AG20443 (cell line): ENCODE measurements around the gene UCP2.

Experiments used
- DNase-seq: peaks from one replicate; pipeline ENCODE4 v3.0.0; 2012; ENCODE audit warnings: low spot score, mixed read lengths

UCP2 gene, protein sequence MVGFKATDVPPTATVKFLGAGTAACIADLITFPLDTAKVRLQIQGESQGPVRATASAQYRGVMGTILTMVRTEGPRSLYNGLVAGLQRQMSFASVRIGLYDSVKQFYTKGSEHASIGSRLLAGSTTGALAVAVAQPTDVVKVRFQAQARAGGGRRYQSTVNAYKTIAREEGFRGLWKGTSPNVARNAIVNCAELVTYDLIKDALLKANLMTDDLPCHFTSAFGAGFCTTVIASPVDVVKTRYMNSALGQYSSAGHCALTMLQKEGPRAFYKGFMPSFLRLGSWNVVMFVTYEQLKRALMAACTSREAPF

DNA sequence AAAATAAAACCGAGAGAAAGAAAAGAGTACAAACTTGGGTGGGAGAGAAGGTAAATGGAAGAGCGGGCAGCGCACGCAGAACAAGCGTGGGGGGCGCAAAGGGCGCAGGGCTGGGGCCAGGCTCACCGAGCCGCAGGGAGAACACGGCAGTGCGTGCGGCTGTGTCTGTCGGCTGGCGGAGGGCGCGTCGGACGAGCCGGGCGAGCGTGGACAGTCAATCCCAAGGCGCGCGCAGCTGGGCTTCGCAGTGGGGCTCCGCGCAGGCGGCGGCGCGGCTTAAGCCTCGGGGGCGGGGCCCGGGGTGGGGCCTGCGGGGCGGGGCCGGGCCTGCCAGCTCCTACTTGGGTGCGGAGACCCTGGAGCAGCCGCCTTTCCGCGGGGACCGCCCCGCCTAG lies at the start of gene UCP2:
UCP2 (minus strand) TSS at position 249 of the 395 bp plus-strand sequence. CDS start 4,465 bp downstream, outside the sequence.
- DNase-seq: peak; percentile 92

DNA sequence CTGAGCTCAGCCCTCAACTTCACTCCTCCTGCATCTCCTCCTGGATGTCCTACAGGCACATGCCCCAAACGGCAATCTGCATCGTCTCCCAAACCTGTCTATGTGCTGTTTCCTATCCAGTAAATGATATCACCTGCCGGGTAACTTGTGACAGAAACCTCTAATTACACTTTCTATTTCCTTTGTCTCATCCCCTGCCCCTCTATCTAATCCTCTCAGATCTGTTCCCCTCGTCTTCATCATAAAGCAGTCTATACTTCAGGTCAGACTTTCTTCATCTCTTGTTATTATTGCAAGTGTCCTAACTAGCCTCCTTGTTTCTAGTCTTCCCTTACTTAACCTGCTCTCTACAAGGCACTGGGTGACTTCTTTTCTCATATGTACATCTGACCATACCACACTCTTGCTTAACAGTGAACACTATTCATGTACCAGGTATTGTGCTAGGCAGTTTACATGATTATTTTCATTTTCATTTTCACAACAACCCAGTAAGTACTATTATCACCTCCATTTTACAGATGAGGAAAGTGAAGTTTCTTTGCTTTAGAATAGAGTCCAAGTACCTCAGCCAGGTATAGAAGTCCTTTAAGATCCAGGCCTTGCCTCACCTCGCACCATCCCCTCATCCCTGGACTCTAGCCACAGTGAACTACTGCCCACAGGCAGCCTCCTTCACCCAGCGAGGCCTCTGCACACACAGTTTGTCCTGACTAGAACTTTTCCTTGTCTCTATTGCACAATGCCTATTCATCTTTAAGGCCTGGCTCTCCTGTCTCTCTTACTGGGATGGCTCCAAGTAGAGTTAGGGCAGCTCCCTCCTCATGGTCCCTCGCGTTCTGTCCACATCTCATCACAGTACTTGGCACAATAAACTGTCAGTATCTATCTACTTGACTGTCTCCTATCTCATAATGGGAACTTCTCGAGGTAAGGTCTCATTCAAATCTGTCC lies 48.4 kb upstream of the UCP2 start:
- no peak for DNase-seq

- DNase-seq: peak; percentile 39
Measured at GRCh38 chr11:74025467-74026166, 43.0 kb upstream of the UCP2 start.

DNA sequence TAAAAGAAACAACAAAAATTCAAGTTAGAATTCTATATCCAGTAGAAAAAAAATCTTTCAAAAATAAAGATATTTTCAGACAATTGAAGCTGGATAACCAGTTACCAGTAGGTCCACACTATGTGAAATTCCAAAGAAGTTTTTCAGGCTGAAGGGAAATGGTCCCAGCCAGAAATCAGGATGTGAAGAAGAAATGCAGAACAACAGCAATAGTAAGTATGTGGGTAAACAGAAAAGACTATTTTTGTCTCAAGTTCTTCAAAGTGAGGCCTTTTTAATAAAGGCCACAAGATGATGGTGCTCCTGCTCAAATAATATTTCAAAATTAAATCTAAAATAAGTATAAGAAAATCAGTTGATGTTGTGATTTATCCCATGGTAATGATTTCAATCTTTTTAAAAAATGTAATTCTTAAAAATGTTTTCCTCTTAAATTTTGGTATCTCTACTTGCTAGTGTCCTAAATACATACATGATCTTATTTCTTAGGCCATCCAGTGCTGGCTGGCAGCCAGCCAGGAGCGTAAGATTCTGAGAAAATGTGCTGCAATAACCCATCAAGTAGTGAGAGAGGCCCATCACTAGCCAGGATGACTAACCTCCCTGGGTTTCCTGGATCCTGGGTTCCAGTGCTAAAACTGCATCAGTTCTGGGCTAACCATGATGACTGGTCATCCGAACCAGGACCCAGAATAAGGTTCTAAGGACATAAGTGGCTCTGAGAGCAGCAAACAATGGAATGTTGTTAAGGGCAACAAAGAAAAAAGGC lies 41.8 kb upstream of the UCP2 start:
- peak; percentile 73 for DNase-seq

- DNase-seq: no peak
Measured at GRCh38 chr11:74023276-74023675, 40.6 kb upstream of the UCP2 start.

GRCh38 chr11:74022546-74022945 lies 39.9 kb upstream of the UCP2 start:
- no peak for DNase-seq

GRCh38 chr11:74021998-74022397 lies 39.4 kb upstream of the UCP2 start:
- no peak for DNase-seq

GRCh38 chr11:74020539-74020938 lies 37.9 kb upstream of the UCP2 start:
- DNase-seq: no peak

GRCh38 chr11:74019860-74020259 lies 37.2 kb upstream of the UCP2 start:
- no peak for DNase-seq

DNA sequence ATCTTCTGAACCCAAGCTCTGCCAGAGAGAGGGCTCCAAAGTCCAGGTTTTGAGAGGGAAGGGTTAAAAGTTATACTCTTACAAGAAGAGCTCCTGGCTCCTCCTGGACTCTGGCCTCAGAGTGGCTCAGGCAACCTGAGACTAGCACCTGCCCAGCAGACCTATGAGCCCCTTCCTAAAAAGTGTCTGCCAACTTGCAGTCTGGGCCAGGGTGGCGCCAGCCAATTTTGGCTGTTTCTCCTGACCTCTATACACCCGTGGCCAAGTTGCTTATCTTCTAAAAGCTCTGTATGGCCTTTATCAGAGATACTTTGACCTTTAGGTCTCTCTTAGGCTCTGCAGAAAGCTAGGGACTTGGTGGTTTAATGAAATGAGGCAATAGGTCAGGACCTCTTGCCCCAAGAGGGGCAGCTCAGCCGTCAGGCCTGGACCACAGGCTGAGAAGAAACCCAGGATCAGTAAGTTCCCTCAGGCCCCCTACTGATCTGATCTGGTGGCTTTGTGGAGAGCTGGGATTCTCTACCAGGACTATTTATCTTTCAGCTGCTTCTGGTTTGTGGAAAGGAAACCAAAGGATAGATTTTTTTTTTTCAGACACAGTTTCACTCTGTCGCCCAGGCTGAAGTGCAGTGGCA lies 36.6 kb upstream of the UCP2 start:
- DNase-seq: no peak

DNA sequence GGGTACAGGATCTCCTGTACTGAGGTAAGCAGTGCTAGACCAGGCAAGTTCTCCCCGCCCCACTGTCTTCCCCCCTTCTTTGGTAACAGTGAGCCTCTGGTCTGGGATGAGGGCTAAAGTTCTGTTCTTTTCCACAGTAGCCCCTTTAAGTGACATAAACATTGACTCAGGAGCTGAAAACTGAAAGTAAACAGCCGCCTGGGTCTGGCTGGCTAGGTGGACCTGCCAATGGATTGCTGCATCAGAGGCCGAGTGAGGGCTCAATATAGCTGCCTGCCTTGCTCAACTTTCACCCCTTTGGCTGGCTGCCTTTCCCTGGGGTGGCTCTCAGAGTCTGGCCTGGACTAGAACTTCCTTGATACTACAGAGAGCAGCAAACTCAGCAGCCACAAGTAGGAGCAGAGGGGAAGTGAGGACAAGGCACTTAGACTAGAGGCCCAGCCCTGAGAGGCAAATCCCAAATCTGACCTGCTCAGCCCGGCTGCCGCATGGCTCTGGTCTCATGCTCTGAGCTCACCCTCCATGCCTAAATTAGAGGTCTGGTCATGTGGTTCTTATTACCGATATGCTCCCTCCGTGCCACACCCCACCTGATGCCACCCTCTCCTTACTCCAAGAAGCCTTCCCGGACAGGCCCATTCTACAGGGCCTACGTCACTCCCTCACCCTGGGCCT lies 35.8 kb upstream of the UCP2 start:
- DNase-seq: peak; percentile 91

DNA sequence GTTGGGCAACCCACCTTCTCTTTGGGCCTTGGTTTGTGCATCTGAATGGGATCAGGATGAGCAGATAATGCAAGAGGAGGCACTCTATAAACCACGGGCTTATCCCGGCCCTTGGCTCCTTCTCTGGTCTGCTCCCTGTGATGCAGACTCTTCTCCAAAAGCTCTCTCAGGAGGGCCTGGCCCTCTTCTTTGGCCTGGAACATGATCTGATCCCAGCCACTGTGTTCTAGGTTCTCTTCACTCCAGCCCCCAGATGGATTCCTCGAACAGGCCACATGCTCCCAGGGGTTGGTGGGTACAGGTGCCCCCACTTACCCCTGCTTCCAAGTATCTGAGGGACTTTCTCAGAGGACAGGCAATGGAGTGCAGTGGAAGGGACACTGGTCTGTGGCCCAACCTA lies 35.0 kb upstream of the UCP2 start:
- DNase-seq: no peak

- no peak for DNase-seq
Measured at GRCh38 chr11:74015919-74016684, 33.5 kb upstream of the UCP2 start.

DNA sequence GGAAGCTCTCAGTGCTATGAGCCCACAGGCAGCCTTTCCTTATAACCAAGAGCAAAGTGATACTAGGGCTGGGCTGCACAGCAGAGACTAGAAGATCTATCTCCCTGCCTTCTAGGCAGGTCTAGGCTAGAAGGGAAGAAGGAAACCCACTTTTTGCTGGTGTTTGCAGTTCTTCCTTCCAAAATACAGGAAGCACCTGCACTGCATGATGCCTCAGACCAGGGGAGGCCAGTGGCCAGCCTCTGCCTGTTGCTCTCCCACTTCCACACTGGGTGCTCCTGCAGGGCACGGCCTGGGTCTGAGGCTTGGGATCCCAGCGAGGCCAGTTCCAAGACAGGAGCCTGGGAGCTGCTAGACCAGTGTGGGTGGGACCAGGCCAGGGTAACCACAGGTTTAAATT lies 32.2 kb upstream of the UCP2 start:
- DNase-seq: no peak

DNA sequence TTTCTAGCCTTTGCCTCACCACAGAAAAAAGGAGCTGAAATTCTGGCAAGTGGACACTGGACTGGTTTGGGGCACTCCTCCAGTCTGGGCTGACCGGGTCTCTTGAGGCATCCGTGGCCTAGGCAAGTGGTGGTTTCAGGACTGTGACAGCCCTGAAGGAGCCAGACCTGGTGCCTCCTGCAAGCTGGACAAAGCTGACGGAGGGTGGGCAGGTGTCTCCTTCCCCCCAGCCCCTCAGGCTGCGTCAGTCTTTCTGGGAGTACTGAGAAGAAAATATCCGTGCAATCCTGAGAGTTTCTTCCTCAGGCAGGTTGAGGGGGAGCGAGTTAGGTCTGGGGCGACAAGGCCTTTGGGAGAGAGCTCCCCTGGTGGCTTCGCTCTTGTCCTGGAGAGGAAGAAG lies 30.5 kb upstream of the UCP2 start:
- no peak for DNase-seq

GRCh38 chr11:74012074-74012809 lies 29.6 kb upstream of the UCP2 start:
- DNase-seq: no peak

DNA sequence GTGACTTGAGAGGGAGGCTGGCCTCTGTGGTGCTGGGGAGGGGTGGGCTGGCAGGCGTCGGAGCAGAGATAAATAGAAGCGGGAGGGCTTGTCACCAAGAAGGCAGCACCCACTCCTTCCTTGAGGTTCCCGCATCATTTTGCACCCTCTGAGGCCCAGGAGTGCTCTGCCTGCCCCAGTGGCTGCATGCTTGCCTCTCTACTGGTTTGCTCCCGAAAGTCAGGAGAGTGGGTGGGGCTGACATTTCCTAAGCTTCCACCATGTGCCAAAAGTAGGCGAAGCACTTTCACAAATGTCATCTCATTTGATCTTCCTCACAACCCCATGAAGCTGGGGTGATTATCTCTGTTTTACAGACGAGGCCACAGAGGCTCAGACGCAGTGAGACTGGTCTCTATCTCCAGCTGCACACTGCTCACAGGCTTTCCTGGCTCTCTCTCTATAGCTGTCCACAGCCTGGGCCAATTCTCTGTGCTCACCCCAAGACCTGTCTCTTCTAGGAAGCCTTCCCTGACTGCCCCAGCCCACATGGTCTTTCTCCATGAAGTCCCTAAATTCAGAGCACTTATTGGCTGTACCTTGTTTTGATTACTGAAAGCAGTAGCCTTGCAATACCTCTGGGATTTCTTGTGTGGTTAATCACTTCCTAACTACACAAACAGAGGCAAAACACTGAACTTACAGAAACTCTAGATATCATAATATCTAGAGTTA lies 28.9 kb upstream of the UCP2 start:
- DNase-seq: no peak
